Common myeloid progenitor, CD34-positive (primary cell): ENCODE measurements around the gene QRICH1.

Experiments used
- CTCF ChIA-PET: fragments of 350-600 bp; sonication (Branson Sonifier 250); formaldehyde crosslinking; loops from one replicate; lab custom pipeline; 2021; ENCODE audit warnings: antibody characterized with exemption; lab: Charles Lee
- POLR2A ChIA-PET: fragments of 350-600 bp; sonication (Branson Sonifier 250); formaldehyde crosslinking; loops from one replicate; lab custom pipeline; 2021; ENCODE audit warnings: antibody characterized with exemption; lab: Charles Lee
- DNase-seq, 3 donors: peaks; one replicate each; pipeline versions ENCODE4 v3.0.0 to v3.0.0-alpha.2; 2013
- H3K27ac ChIP-seq, 2 experiments: 1 replicate in 1 of 2; 2 replicates in 1 of 2; pipeline ENCODE4 v1.7.0; 2013; ENCODE audit warnings: inconsistent platforms in 2 of 2, low read length in 2 of 2, mild to moderate bottlenecking in 2 of 2, low read depth in 1 of 2, moderate library complexity in 1 of 2; ENCODE audit not compliant: severe bottlenecking in 2 of 2, insufficient read depth in 1 of 2, poor library complexity in 1 of 2
- H3K27me3 ChIP-seq, 5 experiments: replicated peaks in 2 of 5; 1 replicate in 3 of 5; 2 replicates in 2 of 5; pipeline versions ENCODE4 v1.6.1 to v1.7.0; 2013; ENCODE audit warnings: low read length in 4 of 5, mild to moderate bottlenecking in 2 of 5, moderate library complexity in 2 of 5, inconsistent platforms in 1 of 5; ENCODE audit not compliant: insufficient read depth in 5 of 5, control insufficient read depth in 4 of 5
- H3K36me3 ChIP-seq, 4 experiments: 1 replicate in 2 of 4; 2 replicates in 2 of 4; pipeline versions ENCODE4 v1.6.1 to v1.7.0; 2013; ENCODE audit warnings: low read length in 3 of 4, control low read depth in 1 of 4, mild to moderate bottlenecking in 1 of 4; ENCODE audit not compliant: control insufficient read depth in 4 of 4, insufficient read depth in 4 of 4
- H3K4me1 ChIP-seq, 4 experiments: 1 replicate in 3 of 4; 2 replicates in 1 of 4; pipeline versions ENCODE4 v1.6.1 to v1.7.1; 2013; ENCODE audit warnings: low read length in 3 of 4, mild to moderate bottlenecking in 3 of 4, control low read depth in 1 of 4, inconsistent platforms in 1 of 4, moderate library complexity in 1 of 4; ENCODE audit not compliant: control insufficient read depth in 4 of 4, insufficient read depth in 4 of 4; ENCODE audit errors: control extremely low read depth in 1 of 4
- H3K4me3 ChIP-seq, 7 experiments: 1 replicate in 4 of 7; 2 replicates in 3 of 7; pipeline versions ENCODE4 v1.5.1 to v1.7.0; 2013; ENCODE audit warnings: mild to moderate bottlenecking in 7 of 7, low read length in 6 of 7, moderate library complexity in 6 of 7, inconsistent platforms in 2 of 7, low read depth in 2 of 7, control low read depth in 1 of 7; ENCODE audit not compliant: insufficient read depth in 4 of 7, control insufficient read depth in 1 of 7; ENCODE audit errors: extremely low read depth in 1 of 7
- H3K9me3 ChIP-seq, 5 experiments: 1 replicate in 4 of 5; 2 replicates in 1 of 5; pipeline versions ENCODE4 v1.6.1 to v1.7.1; 2013; ENCODE audit warnings: low read length in 4 of 5, mild to moderate bottlenecking in 2 of 5, inconsistent platforms in 1 of 5, low read depth in 1 of 5, moderate library complexity in 1 of 5; ENCODE audit not compliant: control insufficient read depth in 4 of 5, insufficient read depth in 2 of 5; ENCODE audit errors: control extremely low read depth in 1 of 5
- WGBS: methylation state at CpG from one replicate; pipeline ENCODE4 v1.1.5; 2013; ENCODE audit not compliant: insufficient coverage; 5-methylcytosine and 5-hydroxymethylcytosine counted together

The QRICH1 gene

GRCh38 chr3:49001155-49001554, 92.7 kb downstream of the QRICH1 start:
- ChIA-PET POLR2A (no interaction called here), CTCF (interaction anchor here (0.7 to 19.2 kb wide), 3 partner anchors 10 to 16 kb away, joined by 3 to 386 read pairs (median 14); partner anchors contain the start of gene P4HTM)
- Histone ChIP-seq H3K36me3 (peaks cover 0 to 22% (median 11%) of the 10 kb centered on the region in 4 experiments), H3K27me3 (no peaks in the 10 kb centered on the region), H3K4me3 (no peak overlapping the region), H3K9me3 (no peaks in the 10 kb centered on the region), H3K27ac (no peak overlapping the region), H3K4me1 (peaks cover 0 to 5% (median 3%) of the 10 kb centered on the region in 4 experiments)
- 90% methylated on average over 2 of the region's 6 CpGs for WGBS
- no peak for DNase-seq

- Histone ChIP-seq H3K27ac (no peak overlapping the region), H3K27me3 (no peaks in the 10 kb centered on the region), H3K4me1 (peaks cover 0 to 1% (median 0%) of the 10 kb centered on the region in 4 experiments), H3K36me3 (peaks cover 0 to 25% (median 16%) of the 10 kb centered on the region in 4 experiments), H3K4me3 (no peak overlapping the region), H3K9me3 (no peaks in the 10 kb centered on the region)
- no peak for DNase-seq
- WGBS = 100% methylated on average over 8 of the region's 8 CpGs
- ChIA-PET POLR2A (no interaction called here), CTCF (interaction anchor here (0.8 to 16.2 kb wide), 2 partner anchors 10 to 11 kb away, joined by 3 to 386 read pairs; partner anchors contain the start of genes DALRD3 and WDR6)
These were observed 94.6 kb downstream of the QRICH1 start for GRCh38 chr3:48999085-48999858.

GRCh38 chr3:48997714-48998637, 95.9 kb downstream of the QRICH1 start:
- Histone ChIP-seq H3K9me3 (no peaks in the 10 kb centered on the region), H3K36me3 (peaks cover 0 to 27% (median 14%) of the 10 kb centered on the region in 4 experiments), H3K4me3 (no peak overlapping the region), H3K27me3 (no peaks in the 10 kb centered on the region), H3K4me1 (peaks cover 0 to 12% (median 9%) of the 10 kb centered on the region in 4 experiments), H3K27ac (no peak overlapping the region)
- no peak for DNase-seq
- ChIA-PET POLR2A (interaction anchor here (2.3 kb wide), 1 partner anchor 9 kb away, joined by 8 read pairs; the partner anchor contains the start of gene WDR6), CTCF (interaction anchor here (0.8 to 16.2 kb wide), 2 partner anchors 10 to 11 kb away, joined by 3 to 386 read pairs; partner anchors contain the start of genes DALRD3 and WDR6)
- WGBS = 94% methylated on average over 16 of the region's 20 CpGs

- H3K36me3 ChIP-seq = peaks cover 0 to 27% (median 13%) of the 10 kb centered on the region in 4 experiments
These were observed 96.7 kb downstream of the QRICH1 start for GRCh38 chr3:48997102-48997635.

GRCh38 chr3:48996640-48997039, 97.2 kb downstream of the QRICH1 start:
- Histone ChIP-seq H3K27me3 (no peaks in the 10 kb centered on the region), H3K4me1 (peaks cover 0 to 15% (median 13%) of the 10 kb centered on the region in 4 experiments), H3K36me3 (peaks cover 0 to 27% (median 13%) of the 10 kb centered on the region in 4 experiments), H3K9me3 (no peaks in the 10 kb centered on the region), H3K27ac (no peak overlapping the region), H3K4me3 (no peak overlapping the region)
- CTCF ChIA-PET = interaction anchor here (1.0 to 16.2 kb wide), 3 partner anchors 9 to 160 kb away, joined by 3 to 386 read pairs (median 10); partner anchors contain the start of genes DALRD3 and WDR6
- POLR2A ChIA-PET = interaction anchor here (2.3 to 2.4 kb wide), 2 partner anchors 10 to 25 kb away, joined by 8 to 9 read pairs; partner anchors contain the start of genes NDUFAF3 and WDR6
- DNase-seq = no peak
- WGBS = 97% methylated on average over 6 of the region's 8 CpGs

More at GRCh38 chr3:48997102-48997635, 96.7 kb downstream of the QRICH1 start:
- peak in 1 of 3 donors; percentile 41 for DNase-seq
- ChIA-PET CTCF (interaction anchor here (2.3 to 16.2 kb wide), 2 partner anchors 10 to 12 kb away, joined by 10 to 386 read pairs; partner anchors contain the start of genes DALRD3 and WDR6), POLR2A (interaction anchor here (2.3 to 2.4 kb wide), 2 partner anchors 10 to 25 kb away, joined by 8 to 9 read pairs; partner anchors contain the start of genes NDUFAF3 and WDR6)
- Histone ChIP-seq H3K9me3 (no peaks in the 10 kb centered on the region), H3K27ac (no peak overlapping the region), H3K27me3 (no peaks in the 10 kb centered on the region), H3K4me1 (peaks cover 0 to 12% (median 10%) of the 10 kb centered on the region in 4 experiments), H3K4me3 (no peak overlapping the region)
- WGBS = 98% methylated on average over 7 of the region's 8 CpGs

- peaks cover 0 to 26% (median 14%) of the 10 kb centered on the region in 4 experiments for H3K36me3 ChIP-seq
- CTCF ChIA-PET = interaction anchor here (16.2 kb wide), 1 partner anchor 15 kb away, joined by 386 read pairs; the partner anchor contains the start of genes DALRD3 and WDR6
- H3K4me3 ChIP-seq = no peak overlapping the region
- POLR2A ChIA-PET = interaction anchor here (7.2 kb wide), 1 partner anchor 14 kb away, joined by 69 read pairs; the partner anchor contains the start of gene WDR6
- peak in 2 of 3 donors; percentile 63 to 68 for DNase-seq
- no peaks in the 10 kb centered on the region for H3K27me3 ChIP-seq
- no peak overlapping the region for H3K27ac ChIP-seq
- H3K4me1 ChIP-seq = peaks cover 0 to 40% (median 34%) of the 10 kb centered on the region in 4 experiments
- H3K9me3 ChIP-seq = no peaks in the 10 kb centered on the region
These were observed 100.0 kb downstream of the QRICH1 start for GRCh38 chr3:48993834-48994233.
